Measurements from ENCODE around the gene TMA7. TPM values are rescaled to one million over a fixed set of nuclear protein-coding genes. Genes with fewer than 3 reads are reported as not detected.

Gene TMA7
- total and polyA plus RNA-seq, 2 donors (not counting 3 experiments of a cell fraction or from before 2014, with no cell fraction given), result 137 to 306 TPM

- H3K36me3 ChIP-seq (ENCODE audit: control insufficient read depth in 2 of 2, extremely low read depth in 1 of 2, insufficient read depth in 2 of 2, low read length in 2 of 2), result peaks cover 0 to 34% of the 10 kb centered on the region in 2 experiments
- H3K27me3 ChIP-seq (ENCODE audit: control insufficient read depth in 2 of 2, insufficient read depth in 2 of 2, low read length in 2 of 2), result no peaks in the 10 kb centered on the region
- no peak overlapping the region for H3K9ac ChIP-seq (replicated peaks; ENCODE audit: extremely low read depth, insufficient read depth, low read length)
- peaks cover 1% of the 10 kb centered on the region for H3K4me1 ChIP-seq (ENCODE audit: control insufficient read depth, extremely low read depth, insufficient read depth, low read length)
- no peaks in the 10 kb centered on the region for H3K9me1 ChIP-seq (replicated peaks; ENCODE audit: control insufficient read depth, extremely low read depth, insufficient read depth, low read length)
- no peaks in the 10 kb centered on the region for H3K9me3 ChIP-seq (replicated peaks; ENCODE audit: control insufficient read depth, insufficient read depth, low read length)
- no peak overlapping the region for H3K4me2 ChIP-seq (ENCODE audit: insufficient read depth, low read length)
- ChIA-PET POLR2A (interaction anchor here (0.6 kb wide), 1 partner anchor 214 kb away, joined by 5 read pairs; no protein-coding TSS in a partner anchor), CTCF (interaction anchor here (1.0 to 12.6 kb wide), 2 partner anchors 17 to 29 kb away, joined by 3 to 716 read pairs; no protein-coding TSS in a partner anchor)
- H2AFZ ChIP-seq (ENCODE audit: low read depth, low read length), result no peak overlapping the region
- BruUV-seq (replicated peaks), result no TSS peak
- dilution Hi-C loops (cut with MboI; ENCODE audit: extremely low pct_ligation_motif_present, low sequenced_read_pairs), result no loop called here
- intact Hi-C loops (cut with micrococcal nuclease), result no loop called here
- no peak for DNase-seq (ENCODE audit: low read depth, low spot score)
- no peak for FAIRE-seq
- H3K4me3 ChIP-seq (replicated peaks in 1 of 3; ENCODE audit: insufficient read depth in 1 of 3, low read depth in 1 of 3, low read length in 3 of 3), result no peak overlapping the region
- H3K27ac ChIP-seq (ENCODE audit: insufficient read depth, low read depth, low read length), result no peak overlapping the region
- H4K20me1 ChIP-seq (replicated peaks; ENCODE audit: control insufficient read depth, extremely low read depth, insufficient read depth, low read length), result no peaks in the 10 kb centered on the region
- H3K79me2 ChIP-seq (ENCODE audit: control insufficient read depth, insufficient read depth, low read length), result no peaks in the 10 kb centered on the region
- TF ChIP-seq FOS (IDR thresholded peaks at IDR 0.05; ENCODE audit: borderline replicate concordance, insufficient read depth, low read length) (no peak), GATA2 (IDR thresholded peaks at IDR 0.05; ENCODE audit: insufficient read depth, insufficient read length, low read depth, low read length) (no peak), MAX (IDR thresholded peaks at IDR 0.05; ENCODE audit: insufficient read depth, insufficient read length) (no peak), POLR2AphosphoS5 (IDR thresholded peaks at IDR 0.05; ENCODE audit: insufficient read depth, low read depth, low read length) (no peak), JUN (IDR thresholded peaks at IDR 0.05; ENCODE audit: borderline replicate concordance, insufficient read depth, insufficient read length, low read depth) (no peak), MYC (IDR thresholded peaks at IDR 0.05; ENCODE audit: low read depth, low read length) (no peak), CTCF (IDR thresholded peaks at IDR 0.05; ENCODE audit: extremely low read depth in 1 of 2, insufficient read depth in 1 of 2, low read depth in 1 of 2, low read length in 2 of 2) (no peak), EZH2 (IDR thresholded peaks at IDR 0.05; ENCODE audit: borderline replicate concordance, low read depth, low read length, severe bottlenecking) (no peak)
Measured at GRCh38 chr3:48407542-48408099, 32.4 kb upstream of the TMA7 start.

Measured in endothelial cell of umbilical vein (primary cell).